Epithelial cell of esophagus (primary cell): ENCODE measurements around the gene C8B.

ENCODE experiments used
- DNase-seq: peaks from one replicate; pipeline ENCODE4 v3.0.0; 2010; ENCODE audit warnings: low read depth
- H3K4me3 ChIP-seq: 2 replicates; pipeline ENCODE4 v1.5.1; 2011; ENCODE audit warnings: mild to moderate bottlenecking, low read length, control low read depth
- TF ChIP-seq, protein P1 (sequence below): IDR thresholded peaks from 2 replicates; pipeline ENCODE4 v1.5.1; 2011; ENCODE audit warnings: low read depth, mild to moderate bottlenecking, low read length, control low read depth, inconsistent platforms; ENCODE audit not compliant: insufficient read depth; ENCODE audit errors: missing control alignments

Gene C8B

DNA sequence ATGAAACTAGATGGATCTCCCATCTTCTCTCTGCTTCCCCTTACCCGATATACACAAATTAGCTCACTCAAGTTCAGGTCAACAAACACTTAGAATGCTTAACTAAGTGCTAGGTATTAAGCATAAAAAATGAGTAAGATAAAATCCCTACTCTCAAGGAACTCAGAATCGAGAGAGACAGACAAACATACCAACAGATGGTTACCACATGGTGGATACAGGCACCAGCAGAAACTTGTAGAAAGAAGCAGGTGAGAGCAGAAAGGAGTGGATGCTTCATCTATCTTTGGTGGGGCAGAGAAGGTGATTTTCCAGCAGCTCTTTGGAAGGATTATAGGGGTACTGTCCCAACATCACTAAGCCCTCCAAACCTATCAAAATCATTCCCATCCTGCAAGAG lies 32.2 kb downstream of the C8B start:
- DNase-seq, result no peak
- TF ChIP-seq, protein P1, sequence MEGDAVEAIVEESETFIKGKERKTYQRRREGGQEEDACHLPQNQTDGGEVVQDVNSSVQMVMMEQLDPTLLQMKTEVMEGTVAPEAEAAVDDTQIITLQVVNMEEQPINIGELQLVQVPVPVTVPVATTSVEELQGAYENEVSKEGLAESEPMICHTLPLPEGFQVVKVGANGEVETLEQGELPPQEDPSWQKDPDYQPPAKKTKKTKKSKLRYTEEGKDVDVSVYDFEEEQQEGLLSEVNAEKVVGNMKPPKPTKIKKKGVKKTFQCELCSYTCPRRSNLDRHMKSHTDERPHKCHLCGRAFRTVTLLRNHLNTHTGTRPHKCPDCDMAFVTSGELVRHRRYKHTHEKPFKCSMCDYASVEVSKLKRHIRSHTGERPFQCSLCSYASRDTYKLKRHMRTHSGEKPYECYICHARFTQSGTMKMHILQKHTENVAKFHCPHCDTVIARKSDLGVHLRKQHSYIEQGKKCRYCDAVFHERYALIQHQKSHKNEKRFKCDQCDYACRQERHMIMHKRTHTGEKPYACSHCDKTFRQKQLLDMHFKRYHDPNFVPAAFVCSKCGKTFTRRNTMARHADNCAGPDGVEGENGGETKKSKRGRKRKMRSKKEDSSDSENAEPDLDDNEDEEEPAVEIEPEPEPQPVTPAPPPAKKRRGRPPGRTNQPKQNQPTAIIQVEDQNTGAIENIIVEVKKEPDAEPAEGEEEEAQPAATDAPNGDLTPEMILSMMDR, result no peak
- H3K4me3 ChIP-seq, result no peak overlapping the region

DNA sequence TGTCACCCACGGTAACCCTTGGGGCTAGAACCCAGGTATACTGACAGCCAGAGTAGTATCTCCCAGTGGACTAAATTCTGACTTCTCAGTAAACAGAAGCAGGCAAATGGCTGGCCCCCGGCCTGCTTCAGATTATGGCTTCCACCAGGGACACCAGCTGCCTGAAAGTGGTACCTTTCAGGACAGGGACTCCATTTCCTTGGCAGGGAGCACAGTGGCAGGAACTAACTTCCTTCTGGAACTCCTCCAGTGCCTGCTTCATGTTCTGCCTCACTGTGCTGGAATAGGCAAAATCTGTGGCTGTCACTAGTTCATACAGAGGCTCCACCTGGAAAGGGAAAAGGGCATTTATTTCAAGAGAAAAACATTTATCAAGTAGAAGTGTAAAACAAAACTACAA lies 32.7 kb downstream of the C8B start:
- TF ChIP-seq, protein P1, result no peak
- H3K4me3 ChIP-seq, result no peak overlapping the region
- no peak for DNase-seq

DNA sequence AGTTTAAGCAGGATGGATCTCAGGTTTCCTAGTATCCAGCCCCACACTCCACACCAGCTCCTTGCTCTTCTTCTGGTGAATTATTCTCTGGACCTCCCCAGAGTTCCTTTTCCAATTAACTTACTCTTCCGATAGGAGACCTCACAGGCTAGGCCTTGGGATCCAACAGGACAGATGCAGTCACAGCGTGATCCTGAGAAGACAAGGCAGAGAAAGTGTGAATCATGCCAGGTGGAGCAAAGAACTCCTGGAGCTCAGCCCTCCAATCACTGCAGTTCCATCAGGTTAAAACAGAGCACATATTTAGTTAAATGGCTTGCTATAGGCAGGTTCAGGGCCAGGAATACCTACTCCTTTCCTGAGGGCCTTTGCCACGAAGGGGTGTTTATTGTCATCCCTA lies 34.1 kb downstream of the C8B start:
- no peak for DNase-seq
- no peak overlapping the region for H3K4me3 ChIP-seq
- TF ChIP-seq, protein P1, result no peak

DNA sequence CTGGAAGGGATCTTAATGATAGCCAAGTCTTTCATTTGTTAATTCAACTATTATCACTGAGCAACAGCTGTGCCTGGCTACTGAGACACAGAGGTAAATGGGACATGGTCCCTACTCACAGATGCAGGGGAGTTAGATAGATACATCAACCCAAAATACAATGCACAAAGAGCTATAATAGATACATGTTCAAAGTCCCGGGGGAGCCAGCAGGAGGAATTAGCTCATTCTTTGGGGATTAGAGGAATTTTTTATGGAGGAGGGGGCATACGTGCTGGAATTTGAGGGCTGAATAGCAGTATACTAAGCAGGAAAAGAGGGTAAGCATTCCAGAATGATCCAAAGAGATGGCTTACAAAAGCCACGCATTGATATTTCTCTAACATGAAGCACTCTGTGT lies 34.6 kb downstream of the C8B start:
- TF ChIP-seq, protein P1, result no peak
- H3K4me3 ChIP-seq, result no peak overlapping the region
- DNase-seq, result no peak

DNA sequence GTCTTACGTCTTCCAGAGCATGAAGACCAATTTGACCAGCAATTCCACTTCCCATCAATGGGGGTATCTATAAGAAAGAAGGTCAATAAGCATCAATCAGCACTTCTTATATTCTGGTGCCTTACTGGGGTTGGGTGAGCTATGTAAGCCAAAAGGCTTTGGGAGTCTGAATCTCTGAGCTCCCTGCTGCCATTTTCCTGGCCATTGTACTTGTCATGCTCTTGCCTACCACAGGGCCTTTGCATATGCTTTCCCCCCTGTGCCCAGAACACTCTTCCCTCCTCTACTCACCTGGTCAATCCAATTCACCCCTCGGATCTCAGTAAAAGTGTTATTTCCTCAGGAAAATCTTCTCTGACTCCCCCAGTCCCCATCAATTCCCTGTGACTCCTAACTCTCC lies 36.3 kb downstream of the C8B start:
- DNase-seq, result no peak
- no peak overlapping the region for H3K4me3 ChIP-seq
- TF ChIP-seq, protein P1, result no peak

DNA sequence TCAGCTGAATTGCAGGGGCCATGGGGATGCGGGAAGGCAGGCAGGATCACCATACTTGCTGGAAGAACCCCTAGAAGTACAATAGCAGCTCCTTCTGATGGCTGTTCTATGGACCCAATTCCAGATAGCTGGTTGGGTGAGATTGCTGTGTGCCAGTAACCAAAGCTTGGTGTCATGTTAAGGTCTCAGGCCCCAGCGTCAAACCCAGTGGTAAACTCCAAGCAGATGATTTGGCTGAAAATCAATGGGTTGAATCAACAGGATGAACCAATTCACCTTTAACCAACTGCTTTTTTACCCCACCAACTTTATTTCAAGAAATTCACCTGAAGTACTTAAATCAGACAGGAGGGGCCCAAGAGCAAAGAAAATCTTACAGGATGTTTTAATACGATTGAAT lies 37.8 kb downstream of the C8B start:
- TF ChIP-seq, protein P1, result no peak
- no peak overlapping the region for H3K4me3 ChIP-seq
- no peak for DNase-seq

DNA sequence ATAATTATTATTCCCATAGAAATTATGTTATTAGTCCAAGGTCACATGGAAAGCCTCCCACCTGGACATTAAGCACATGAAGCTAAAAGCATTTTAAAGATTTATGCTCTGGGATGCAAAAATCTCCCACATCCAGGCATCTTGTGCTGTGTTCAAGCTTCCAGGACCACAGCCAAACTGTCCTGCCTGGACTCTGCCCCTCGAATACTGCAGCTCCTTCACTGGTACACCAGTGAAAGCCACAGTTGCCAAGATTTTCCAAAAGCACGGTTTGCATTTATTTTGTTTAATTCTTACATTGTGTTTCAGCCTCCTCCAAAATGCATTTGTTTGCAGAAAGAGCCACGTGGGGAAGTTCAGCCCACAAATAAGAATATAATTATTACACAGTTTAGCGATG lies 38.6 kb downstream of the C8B start:
- DNase-seq, result no peak
- TF ChIP-seq, protein P1, result no peak
- H3K4me3 ChIP-seq, result no peak overlapping the region
